ENCODE measurements around the gene BBS9. TPM values are rescaled to one million over a fixed set of nuclear protein-coding genes. Genes with fewer than 3 reads are reported as not detected.
"Not testable (repeated sequence)": the region's sequence is repeated elsewhere in the genome, so short reads cannot be mapped to it uniquely, and the experiment has no call there.

The BBS9 gene
- total RNA-seq (10 to 100 TPM; 22.0 to 31.8 TPM), polyA plus RNA-seq (10 to 100 TPM; 11.2 to 12.7 (median 11.6) TPM), total RNA-seq (9.9 to 44.9 (median 35.8) reads per million in 6 experiments)

- Mint-ChIP-seq H3K9me3 (peaks cover 0 to 2% (median 0%) of the 10 kb centered on the region in 9 donors), H3K27ac (peak within 1 kb of the TSS; percentile 80 to 97 (median 95)), H3K4me3 (peak within 1 kb of the TSS; percentile 94 to 98 (median 97)), H3K4me1 (peaks cover 13 to 33% (median 26%) of the 10 kb centered on the region in 4 donors), H3K36me3 (peaks cover 0 to 3% (median 0%) of the 10 kb centered on the region in 3 donors), H3K27me3 (peaks cover 0 to 1% (median 0%) of the 10 kb centered on the region in 5 donors)
- peak; percentile 96 to 97 for ATAC-seq
- POLR2A ChIA-PET = interaction anchor here (0.9 to 1.7 kb wide), 5 partner anchors 19 to 238 kb away, joined by 3 to 7 read pairs (median 3); partner anchors contain the start of genes KBTBD2 and NT5C3A
- peak; percentile 81 to 94 (median 90) for DNase-seq
Observed at GRCh38 chr7:33128990-33129805, at the start of gene BBS9. BBS9 (plus strand) TSS chr7:33129564; CDS start chr7:33146253, 16,689 bp downstream.

GRCh38 chr7:33079763-33080690 is 49.3 kb upstream of the BBS9 start:
- DNase-seq (no peak), ATAC-seq (no peak)
- POLR2A ChIA-PET = no interaction called here
- H3K27ac Mint-ChIP-seq = no peak overlapping the region
- H3K4me1 Mint-ChIP-seq = peaks cover 7 to 17% (median 15%) of the 10 kb centered on the region in 4 donors
- H3K9me3 Mint-ChIP-seq = no peaks in the 10 kb centered on the region
- H3K27me3 Mint-ChIP-seq = peaks cover 0 to 13% (median 7%) of the 10 kb centered on the region in 5 donors
- peaks cover 0 to 1% (median 0%) of the 10 kb centered on the region in 3 donors for H3K36me3 Mint-ChIP-seq
- H3K4me3 Mint-ChIP-seq = no peak overlapping the region

GRCh38 chr7:33087356-33087755 is 42.0 kb upstream of the BBS9 start:
- Mint-ChIP-seq H3K4me3 (no peak overlapping the region), H3K36me3 (peaks cover 0 to 3% (median 0%) of the 10 kb centered on the region in 3 donors), H3K9me3 (peaks cover 0 to 5% (median 0%) of the 10 kb centered on the region in 9 donors), H3K27me3 (no peaks in the 10 kb centered on the region), H3K27ac (no peak overlapping the region), H3K4me1 (peaks cover 0 to 2% (median under 1%) of the 10 kb centered on the region in 4 donors)
- ATAC-seq (no peak), DNase-seq (no peak)
- POLR2A ChIA-PET = no interaction called here

- Mint-ChIP-seq H3K36me3 (peaks cover 0 to 5% (median 5%) of the 10 kb centered on the region in 3 donors), H3K4me1 (peaks cover 0 to 3% (median under 1%) of the 10 kb centered on the region in 4 donors), H3K9me3 (peaks cover 0 to 5% (median 0%) of the 10 kb centered on the region in 9 donors), H3K4me3 (no peak overlapping the region), H3K27ac (no peak overlapping the region), H3K27me3 (no peaks in the 10 kb centered on the region)
- DNase-seq (no peak), ATAC-seq (no peak)
- POLR2A ChIA-PET = no interaction called here
Observed at GRCh38 chr7:33087858-33088257, 41.5 kb upstream of the BBS9 start.

GRCh38 chr7:33089142-33089541 is 40.2 kb upstream of the BBS9 start:
- Mint-ChIP-seq H3K9me3 (peaks cover 0 to 5% (median 0%) of the 10 kb centered on the region in 9 donors), H3K27me3 (no peaks in the 10 kb centered on the region), H3K27ac (no peak overlapping the region), H3K36me3 (peaks cover 0 to 15% (median 5%) of the 10 kb centered on the region in 3 donors), H3K4me1 (peaks cover 0 to 4% (median under 1%) of the 10 kb centered on the region in 4 donors), H3K4me3 (no peak overlapping the region)
- no peak for ATAC-seq
- POLR2A ChIA-PET = interaction anchor here (0.7 kb wide), 1 partner anchor 46 kb away, joined by 3 read pairs; no protein-coding TSS in a partner anchor
- no peak for DNase-seq

- POLR2A ChIA-PET = no interaction called here
- Mint-ChIP-seq H3K27ac (peak overlapping the region in 1 of 10 donors; percentile 44), H3K27me3 (no peaks in the 10 kb centered on the region), H3K4me3 (no peak overlapping the region), H3K36me3 (peaks cover 0 to 34% (median 10%) of the 10 kb centered on the region in 3 donors), H3K4me1 (peaks cover 0 to 4% (median under 1%) of the 10 kb centered on the region in 4 donors), H3K9me3 (peaks cover 0 to 3% (median 0%) of the 10 kb centered on the region in 9 donors)
- no peak for ATAC-seq
- no peak for DNase-seq
Observed at GRCh38 chr7:33091111-33091531, 38.2 kb upstream of the BBS9 start.

GRCh38 chr7:33091641-33092191 is 37.6 kb upstream of the BBS9 start:
- DNase-seq (no peak), ATAC-seq (no peak)
- Mint-ChIP-seq H3K27ac (peak overlapping the region in 2 of 10 donors; percentile 44 to 50), H3K9me3 (no peaks in the 10 kb centered on the region), H3K36me3 (peaks cover 0 to 40% (median 13%) of the 10 kb centered on the region in 3 donors), H3K4me3 (no peak overlapping the region), H3K27me3 (no peaks in the 10 kb centered on the region), H3K4me1 (peaks cover 0 to 4% (median under 1%) of the 10 kb centered on the region in 4 donors)
- POLR2A ChIA-PET = no interaction called here

- H3K4me3 Mint-ChIP-seq = no peak overlapping the region
- H3K36me3 Mint-ChIP-seq = peaks cover 0 to 55% (median 17%) of the 10 kb centered on the region in 3 donors
- POLR2A ChIA-PET = no interaction called here
- peak overlapping the region in 2 of 10 donors; percentile 4 to 17 for H3K27ac Mint-ChIP-seq
- ATAC-seq (no peak), DNase-seq (no peak)
- H3K4me1 Mint-ChIP-seq = peaks cover 0 to 4% (median 2%) of the 10 kb centered on the region in 4 donors
- H3K27me3 Mint-ChIP-seq = no peaks in the 10 kb centered on the region
- no peaks in the 10 kb centered on the region for H3K9me3 Mint-ChIP-seq
Observed at GRCh38 chr7:33093266-33093665, 36.1 kb upstream of the BBS9 start.

GRCh38 chr7:33094745-33095275 is 34.6 kb upstream of the BBS9 start:
- Mint-ChIP-seq H3K27ac (peak overlapping the region in 1 of 10 donors; percentile 75), H3K4me1 (peaks cover 0 to 15% (median 1%) of the 10 kb centered on the region in 4 donors), H3K36me3 (peaks cover 0 to 70% (median 20%) of the 10 kb centered on the region in 3 donors)
- DNase-seq, ATAC-seq, H3K4me3 Mint-ChIP-seq, POLR2A ChIA-PET, H3K9me3 Mint-ChIP-seq, H3K27me3 Mint-ChIP-seq: not testable (repeated sequence)

- H3K27ac Mint-ChIP-seq = peak overlapping the region in 7 of 10 donors; percentile 20 to 90 (median 59)
- peaks cover 8 to 44% (median 14%) of the 10 kb centered on the region in 4 donors for H3K4me1 Mint-ChIP-seq
- ATAC-seq = no peak
- POLR2A ChIA-PET = no interaction called here
- H3K36me3 Mint-ChIP-seq = peaks cover 0 to 97% (median 20%) of the 10 kb centered on the region in 3 donors
- no peak overlapping the region for H3K4me3 Mint-ChIP-seq
- no peaks in the 10 kb centered on the region for H3K9me3 Mint-ChIP-seq
- no peak for DNase-seq
- no peaks in the 10 kb centered on the region for H3K27me3 Mint-ChIP-seq
Observed at GRCh38 chr7:33099154-33099940, 30.0 kb upstream of the BBS9 start.

GRCh38 chr7:33100770-33101169 is 28.6 kb upstream of the BBS9 start:
- peaks cover 0 to 88% (median 16%) of the 10 kb centered on the region in 3 donors for H3K36me3 Mint-ChIP-seq
- H3K4me3 Mint-ChIP-seq = no peak overlapping the region
- H3K27me3 Mint-ChIP-seq = no peaks in the 10 kb centered on the region
- no peaks in the 10 kb centered on the region for H3K9me3 Mint-ChIP-seq
- ATAC-seq (no peak), DNase-seq (no peak)
- POLR2A ChIA-PET = no interaction called here
- H3K27ac Mint-ChIP-seq = peak overlapping the region in 2 of 10 donors; percentile 25 to 72
- H3K4me1 Mint-ChIP-seq = peaks cover 11 to 56% (median 25%) of the 10 kb centered on the region in 4 donors

Measured in naive thymus-derived CD8-positive, alpha-beta T cell (primary cell).